Stimulated activated CD8-positive, alpha-beta memory T cell treated with anti-CD3 and anti-CD28 coated beads, Interleukin-4, amount 100 ng/mL, for 1 hour (primary cell): ENCODE results near the gene XYLT2.
"Not testable (repeated sequence)": the region's sequence is repeated elsewhere in the genome, so short reads cannot be mapped to it uniquely, and the experiment has no call there.

ENCODE experiments used
- DNase-seq, 2 donors: peaks; one replicate each; pipeline ENCODE4 v3.0.0-alpha.2; 2020; ENCODE audit warnings: low read depth in 2 of 2, low spot score in 1 of 2

XYLT2 gene

GRCh38 chr17:50345432-50346312 lies at the start of gene XYLT2:
Gene XYLT2, plus strand, starts transcription at chr17:50346126. Its CDS starts 15 bp downstream, at chr17:50346141.
- peak; percentile 70 to 86 for DNase-seq

- peak; percentile 49 to 59 for DNase-seq
These were observed 48.5 kb upstream of the XYLT2 start for GRCh38 chr17:50297407-50297865.

- no peak for DNase-seq
These were observed 47.9 kb upstream of the XYLT2 start for GRCh38 chr17:50298018-50298417.

- no peak for DNase-seq
These were observed 46.1 kb upstream of the XYLT2 start for GRCh38 chr17:50299776-50300175.

- not testable (repeated sequence) for DNase-seq
These were observed 45.1 kb upstream of the XYLT2 start for GRCh38 chr17:50300824-50301223.

GRCh38 chr17:50301891-50302584 lies 43.9 kb upstream of the XYLT2 start:
- no peak for DNase-seq

- DNase-seq = no peak
These were observed 42.9 kb upstream of the XYLT2 start for GRCh38 chr17:50303051-50303450.

GRCh38 chr17:50303596-50303995 lies 42.3 kb upstream of the XYLT2 start:
- DNase-seq = no peak

GRCh38 chr17:50304781-50305404 lies 41.0 kb upstream of the XYLT2 start:
- DNase-seq = no peak

- DNase-seq = no peak
These were observed 38.3 kb upstream of the XYLT2 start for GRCh38 chr17:50307654-50308053.

- no peak for DNase-seq
These were observed 37.3 kb upstream of the XYLT2 start for GRCh38 chr17:50308666-50309065.

- DNase-seq = no peak
These were observed 35.3 kb upstream of the XYLT2 start for GRCh38 chr17:50310455-50311111.

- DNase-seq = no peak
These were observed 34.8 kb upstream of the XYLT2 start for GRCh38 chr17:50311112-50311460.

- no peak for DNase-seq
These were observed 34.4 kb upstream of the XYLT2 start for GRCh38 chr17:50311483-50311882.

- no peak for DNase-seq
These were observed 33.6 kb upstream of the XYLT2 start for GRCh38 chr17:50312308-50312707.

GRCh38 chr17:50314456-50315011 lies 31.4 kb upstream of the XYLT2 start:
- DNase-seq = no peak

- no peak for DNase-seq
These were observed 29.8 kb upstream of the XYLT2 start for GRCh38 chr17:50316016-50316587.

- DNase-seq = not testable (repeated sequence)
These were observed 29.3 kb upstream of the XYLT2 start for GRCh38 chr17:50316660-50317059.

GRCh38 chr17:50317121-50317520 lies 28.8 kb upstream of the XYLT2 start:
- DNase-seq = no peak

GRCh38 chr17:50318501-50319285 lies 27.2 kb upstream of the XYLT2 start:
- no peak for DNase-seq
